Measurements from ENCODE around the gene CDH2. TPM values are rescaled to one million over a fixed set of nuclear protein-coding genes. Genes with fewer than 3 reads are reported as not detected.

The CDH2 gene
- total RNA-seq, result 117 and 132 TPM in 2 replicates
- 65.9 and 81.8 TPM in 2 replicates for polyA plus RNA-seq

DNA sequence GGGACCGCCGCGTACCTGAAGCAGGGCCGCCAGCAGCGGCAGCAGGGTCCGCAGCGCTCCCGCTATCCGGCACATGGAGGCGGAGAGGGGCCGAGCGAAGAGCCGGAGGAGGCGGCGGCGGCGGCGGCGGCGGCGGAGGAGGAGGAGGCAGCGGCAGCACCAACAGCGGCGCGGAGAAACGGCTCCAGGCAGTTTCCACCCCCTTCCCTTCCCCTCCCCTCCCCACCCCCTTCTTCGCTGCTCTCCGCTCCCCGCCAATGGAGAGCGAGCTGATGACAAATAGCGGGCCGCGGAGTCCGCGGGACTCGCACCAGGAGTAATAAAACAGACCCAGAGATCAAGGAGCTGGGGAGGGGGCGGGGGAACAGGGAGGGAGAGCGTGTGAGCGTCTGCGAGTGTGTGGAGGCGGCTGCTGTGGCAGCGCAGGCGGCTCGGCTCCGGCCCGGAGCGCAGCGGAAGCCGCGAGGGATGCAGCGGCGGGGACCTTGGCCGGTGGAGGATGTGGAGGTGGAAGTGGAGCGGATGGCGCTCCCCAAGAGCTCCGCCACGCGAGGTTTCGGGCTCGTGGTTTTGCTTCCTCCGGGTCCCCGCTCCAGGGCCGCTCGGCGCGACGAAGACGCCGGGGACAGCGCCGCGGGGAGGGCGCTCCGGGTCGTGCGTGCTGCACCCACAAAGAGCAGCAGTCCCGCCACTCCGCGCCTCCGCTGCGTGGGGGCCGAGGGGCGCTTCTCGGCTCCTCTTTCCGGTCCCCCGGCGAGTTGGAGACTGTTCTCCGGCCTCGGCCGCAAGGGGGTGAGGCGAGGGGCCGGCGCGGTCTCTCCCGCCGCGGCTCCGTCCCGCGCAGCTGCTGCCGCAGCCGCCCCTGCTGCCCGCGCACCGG is at the start of gene CDH2:
Gene CDH2, minus strand, starts transcription at position 183 of the 880 bp plus-strand sequence. Its CDS starts 108 bp downstream, at position 75.
- TF ChIP-seq EZH2phosphoT487 (IDR thresholded peaks at IDR 0.05; ENCODE audit: low read depth, severe bottlenecking, unreplicated experiment), result no peak
- TF ChIP-seq, protein P1, sequence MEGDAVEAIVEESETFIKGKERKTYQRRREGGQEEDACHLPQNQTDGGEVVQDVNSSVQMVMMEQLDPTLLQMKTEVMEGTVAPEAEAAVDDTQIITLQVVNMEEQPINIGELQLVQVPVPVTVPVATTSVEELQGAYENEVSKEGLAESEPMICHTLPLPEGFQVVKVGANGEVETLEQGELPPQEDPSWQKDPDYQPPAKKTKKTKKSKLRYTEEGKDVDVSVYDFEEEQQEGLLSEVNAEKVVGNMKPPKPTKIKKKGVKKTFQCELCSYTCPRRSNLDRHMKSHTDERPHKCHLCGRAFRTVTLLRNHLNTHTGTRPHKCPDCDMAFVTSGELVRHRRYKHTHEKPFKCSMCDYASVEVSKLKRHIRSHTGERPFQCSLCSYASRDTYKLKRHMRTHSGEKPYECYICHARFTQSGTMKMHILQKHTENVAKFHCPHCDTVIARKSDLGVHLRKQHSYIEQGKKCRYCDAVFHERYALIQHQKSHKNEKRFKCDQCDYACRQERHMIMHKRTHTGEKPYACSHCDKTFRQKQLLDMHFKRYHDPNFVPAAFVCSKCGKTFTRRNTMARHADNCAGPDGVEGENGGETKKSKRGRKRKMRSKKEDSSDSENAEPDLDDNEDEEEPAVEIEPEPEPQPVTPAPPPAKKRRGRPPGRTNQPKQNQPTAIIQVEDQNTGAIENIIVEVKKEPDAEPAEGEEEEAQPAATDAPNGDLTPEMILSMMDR (IDR thresholded peaks at IDR 0.05; ENCODE audit: poor library complexity), result peak; percentile 35
- peak; percentile 88 for DNase-seq (ENCODE audit: low spot score)
- H3K4me1 ChIP-seq (ENCODE audit: insufficient read depth), result no peaks in the 10 kb centered on the region
- peak within 1 kb of the TSS; percentile 90 for H3K4me2 ChIP-seq
- 0% methylated on average over 18 of the region's 105 CpGs for WGBS (ENCODE audit: low lambda C conversion rate, missing lambda C conversion rate)
- H3K79me2 ChIP-seq, result peaks cover 58% of the 10 kb centered on the region
- peak within 1 kb of the TSS; percentile 75 for H2AFZ ChIP-seq
- peak within 1 kb of the TSS; percentile 81 for H3K4me3 ChIP-seq
- no peaks in the 10 kb centered on the region for H3K36me3 ChIP-seq (replicated peaks; ENCODE audit: insufficient read depth, low read depth)
- peaks cover 4% of the 10 kb centered on the region for H3K27me3 ChIP-seq
- H3K9me3 ChIP-seq (ENCODE audit: low read depth), result no peaks in the 10 kb centered on the region
- no peaks in the 10 kb centered on the region for H3K9me2 ChIP-seq (replicated peaks; ENCODE audit: insufficient read depth)
- no peaks in the 10 kb centered on the region for H4K20me1 ChIP-seq (ENCODE audit: insufficient read depth, poor library complexity, severe bottlenecking)
- H3K27ac ChIP-seq, result peak within 1 kb of the TSS; percentile 76

DNA sequence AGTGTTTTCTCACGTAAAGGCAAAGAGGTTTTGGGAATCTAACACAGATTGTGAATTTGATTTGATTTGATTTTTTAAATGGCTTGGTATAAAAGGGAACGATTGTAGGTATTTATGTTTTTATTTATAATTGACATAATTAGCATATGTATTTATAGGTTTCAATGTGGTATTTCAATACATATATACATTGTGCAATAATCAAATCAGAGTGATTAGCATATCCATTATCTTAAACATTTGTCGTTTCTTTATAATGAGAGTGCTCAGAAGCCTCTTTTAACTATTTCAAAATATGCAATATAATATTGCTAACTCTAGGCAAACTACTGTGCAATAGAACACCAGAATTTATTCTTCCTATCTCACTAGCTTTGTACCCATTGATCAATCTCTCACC is 35.1 kb upstream of the CDH2 start:
- no peak for DNase-seq (ENCODE audit: low spot score)
- no peak overlapping the region for H3K4me2 ChIP-seq
- H3K36me3 ChIP-seq (replicated peaks; ENCODE audit: insufficient read depth, low read depth), result no peaks in the 10 kb centered on the region
- WGBS (ENCODE audit: low lambda C conversion rate, missing lambda C conversion rate), result 95% methylated on average over 3 of the region's 3 CpGs
- TF ChIP-seq, protein P1 (IDR thresholded peaks at IDR 0.05; ENCODE audit: poor library complexity), result no peak
- TF ChIP-seq EZH2 (IDR thresholded peaks at IDR 0.05; ENCODE audit: borderline replicate concordance) (no peak), EZH2phosphoT487 (IDR thresholded peaks at IDR 0.05; ENCODE audit: low read depth, severe bottlenecking, unreplicated experiment) (no peak)
- no peaks in the 10 kb centered on the region for H3K79me2 ChIP-seq
- H3K4me1 ChIP-seq (ENCODE audit: insufficient read depth), result no peaks in the 10 kb centered on the region
- no peaks in the 10 kb centered on the region for H3K9me2 ChIP-seq (replicated peaks; ENCODE audit: insufficient read depth)
- no peak overlapping the region for H3K4me3 ChIP-seq
- no peak overlapping the region for H3K27ac ChIP-seq
- H3K27me3 ChIP-seq, result no peaks in the 10 kb centered on the region
- no peak overlapping the region for H2AFZ ChIP-seq
- no peaks in the 10 kb centered on the region for H3K9me3 ChIP-seq (ENCODE audit: low read depth)
- no peaks in the 10 kb centered on the region for H4K20me1 ChIP-seq (ENCODE audit: insufficient read depth, poor library complexity, severe bottlenecking)

DNA sequence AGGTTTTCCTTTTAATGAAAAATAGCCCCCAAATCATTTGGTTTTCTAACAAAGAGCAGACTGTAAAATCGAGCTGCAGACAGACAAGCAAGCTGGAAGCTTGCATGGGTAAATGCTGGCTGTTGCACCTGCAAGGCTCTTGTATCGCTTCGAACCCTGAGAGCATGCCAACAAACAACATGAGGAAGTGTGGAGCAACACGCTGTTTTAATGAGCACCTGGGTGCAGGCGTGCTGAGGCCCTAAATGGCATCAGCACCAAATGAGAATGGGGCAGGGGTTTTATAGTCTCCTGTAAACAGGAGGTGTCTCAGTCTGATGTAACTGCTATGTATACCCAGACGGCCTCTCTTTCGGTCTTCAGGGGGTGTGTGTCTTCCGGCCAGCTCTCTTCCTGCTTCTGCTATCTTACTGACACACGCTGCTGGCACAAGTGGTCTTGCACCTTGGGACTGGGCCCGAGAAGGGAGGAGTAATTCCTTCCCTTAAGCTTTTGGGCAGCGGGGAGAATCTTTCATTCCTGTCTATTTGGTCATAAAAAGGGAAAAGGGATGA is 31.9 kb upstream of the CDH2 start:
- Histone ChIP-seq H2AFZ (no peak overlapping the region), H3K9me2 (replicated peaks; ENCODE audit: insufficient read depth) (no peaks in the 10 kb centered on the region), H3K36me3 (replicated peaks; ENCODE audit: insufficient read depth, low read depth) (no peaks in the 10 kb centered on the region), H3K27me3 (no peaks in the 10 kb centered on the region), H3K4me3 (no peak overlapping the region), H3K4me2 (no peak overlapping the region), H3K27ac (no peak overlapping the region), H3K9me3 (ENCODE audit: low read depth) (no peaks in the 10 kb centered on the region), H3K4me1 (ENCODE audit: insufficient read depth) (no peaks in the 10 kb centered on the region), H3K79me2 (no peaks in the 10 kb centered on the region), H4K20me1 (ENCODE audit: insufficient read depth, poor library complexity, severe bottlenecking) (no peaks in the 10 kb centered on the region)
- DNase-seq (ENCODE audit: low spot score), result no peak
- TF ChIP-seq, protein P1 (IDR thresholded peaks at IDR 0.05; ENCODE audit: poor library complexity), result no peak
- no peak for TF ChIP-seq EZH2phosphoT487 (IDR thresholded peaks at IDR 0.05; ENCODE audit: low read depth, severe bottlenecking, unreplicated experiment)
- 87% methylated on average over 11 of the region's 11 CpGs for WGBS (ENCODE audit: low lambda C conversion rate, missing lambda C conversion rate)
